HG03469 (cell line): Measurements from ENCODE around the gene TFF3.

Experiments used
- ATAC-seq: cut with Tn5 transposase; IDR thresholded peaks from one replicate; pipeline ENCODE4 v1.9.1; 2021; ENCODE audit warnings: mild to moderate bottlenecking, moderate library complexity, moderate number of reproducible peaks; ENCODE audit not compliant: unreplicated experiment

The TFF3 gene

GRCh38 chr21:42272984-42273600 is 42.1 kb downstream of the TFF3 start:
- no peak for ATAC-seq

- no peak for ATAC-seq
Measured at GRCh38 chr21:42272109-42272962, 42.9 kb downstream of the TFF3 start.

GRCh38 chr21:42271065-42271464 is 44.1 kb downstream of the TFF3 start:
- no peak for ATAC-seq

- no peak for ATAC-seq
Measured at GRCh38 chr21:42269386-42269785, 45.8 kb downstream of the TFF3 start.

GRCh38 chr21:42266971-42267556 is 48.1 kb downstream of the TFF3 start:
- no peak for ATAC-seq

- no peak for ATAC-seq
Measured at GRCh38 chr21:42265231-42265812, 49.9 kb downstream of the TFF3 start.

- ATAC-seq = no peak
Measured at GRCh38 chr21:42264245-42265195, 50.7 kb downstream of the TFF3 start.

GRCh38 chr21:42263591-42264131 is 51.5 kb downstream of the TFF3 start:
- ATAC-seq = no peak

- no peak for ATAC-seq
Measured at GRCh38 chr21:42262831-42263231, 52.4 kb downstream of the TFF3 start.

- ATAC-seq = no peak
Measured at GRCh38 chr21:42261829-42262200, 53.4 kb downstream of the TFF3 start.
